SH-SY5Y (cell line): Measurements from ENCODE around the gene NUP93.

Source experiments
- GATA2 ChIP-seq: IDR thresholded peaks from 2 replicates; pipeline ENCODE4 v1.6.1; 2011; ENCODE audit warnings: mild to moderate bottlenecking, low read depth, low read length
- GATA3 ChIP-seq: IDR thresholded peaks from 2 replicates; pipeline ENCODE4 v1.6.1; 2011; ENCODE audit warnings: low read depth, mild to moderate bottlenecking, low read length, moderate library complexity

DNA sequence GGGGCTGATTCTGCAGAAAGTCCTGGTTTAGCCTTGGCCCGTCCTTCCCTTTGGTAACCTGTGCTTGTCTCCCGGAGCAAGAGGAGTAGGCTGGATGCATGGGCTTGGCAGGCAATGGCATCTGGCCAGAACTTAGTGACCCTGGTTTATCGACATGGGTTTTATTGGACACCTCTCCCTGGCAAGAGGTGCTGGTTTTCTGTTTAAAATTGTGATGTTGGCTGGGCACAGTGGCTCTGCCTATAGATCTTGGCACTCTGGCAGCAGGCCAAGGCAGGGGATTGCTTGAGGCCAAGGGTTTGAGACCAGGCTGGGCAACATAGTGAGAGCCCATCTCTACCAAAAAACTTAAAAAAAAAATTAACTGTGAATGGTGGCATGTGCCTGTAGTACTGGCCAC is 166.3 kb downstream of the NUP93 start:
- no peak for TF ChIP-seq GATA2
- TF ChIP-seq GATA3: no peak
